NCI-H748 treated with DMSO at 0.1 percent for 48 hours (cell line): ENCODE data around the gene MYO18A.
A peak's percentile ranks its signal among the peaks of the same experiment; 100 is the strongest.

ENCODE experiments used
- DNase-seq: peaks from one replicate; lab custom pipeline; 2025; lab: John Stamatoyannopoulos, UW

The MYO18A gene

GRCh38 chr17:29124135-29124924, 55.9 kb downstream of the MYO18A start:
- DNase-seq = peak; percentile 57

GRCh38 chr17:29123111-29123510, 57.1 kb downstream of the MYO18A start:
- no peak for DNase-seq

GRCh38 chr17:29121442-29121841, 58.8 kb downstream of the MYO18A start:
- DNase-seq = no peak

DNA sequence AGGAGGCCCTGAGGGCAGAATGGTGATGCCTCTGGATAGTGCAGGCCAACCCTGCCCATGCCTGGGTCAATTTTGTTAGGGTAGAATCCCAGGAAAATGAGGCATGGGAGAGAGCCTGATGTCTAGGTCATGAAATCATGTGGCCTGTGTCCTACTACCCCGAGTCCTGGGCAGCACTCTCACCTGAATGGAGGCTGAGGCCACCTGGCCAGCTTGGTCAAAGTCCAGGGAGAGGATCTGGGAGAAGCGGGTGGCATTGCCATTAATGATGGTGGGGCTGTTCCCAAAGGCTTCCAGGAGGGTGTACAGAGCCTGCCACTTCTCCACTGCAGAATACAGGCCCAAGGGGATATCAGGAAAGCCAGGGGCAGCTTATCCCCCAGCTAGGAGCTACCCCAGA, 59.8 kb downstream of the MYO18A start:
- no peak for DNase-seq

GRCh38 chr17:29119265-29119664, 60.9 kb downstream of the MYO18A start:
- no peak for DNase-seq

DNA sequence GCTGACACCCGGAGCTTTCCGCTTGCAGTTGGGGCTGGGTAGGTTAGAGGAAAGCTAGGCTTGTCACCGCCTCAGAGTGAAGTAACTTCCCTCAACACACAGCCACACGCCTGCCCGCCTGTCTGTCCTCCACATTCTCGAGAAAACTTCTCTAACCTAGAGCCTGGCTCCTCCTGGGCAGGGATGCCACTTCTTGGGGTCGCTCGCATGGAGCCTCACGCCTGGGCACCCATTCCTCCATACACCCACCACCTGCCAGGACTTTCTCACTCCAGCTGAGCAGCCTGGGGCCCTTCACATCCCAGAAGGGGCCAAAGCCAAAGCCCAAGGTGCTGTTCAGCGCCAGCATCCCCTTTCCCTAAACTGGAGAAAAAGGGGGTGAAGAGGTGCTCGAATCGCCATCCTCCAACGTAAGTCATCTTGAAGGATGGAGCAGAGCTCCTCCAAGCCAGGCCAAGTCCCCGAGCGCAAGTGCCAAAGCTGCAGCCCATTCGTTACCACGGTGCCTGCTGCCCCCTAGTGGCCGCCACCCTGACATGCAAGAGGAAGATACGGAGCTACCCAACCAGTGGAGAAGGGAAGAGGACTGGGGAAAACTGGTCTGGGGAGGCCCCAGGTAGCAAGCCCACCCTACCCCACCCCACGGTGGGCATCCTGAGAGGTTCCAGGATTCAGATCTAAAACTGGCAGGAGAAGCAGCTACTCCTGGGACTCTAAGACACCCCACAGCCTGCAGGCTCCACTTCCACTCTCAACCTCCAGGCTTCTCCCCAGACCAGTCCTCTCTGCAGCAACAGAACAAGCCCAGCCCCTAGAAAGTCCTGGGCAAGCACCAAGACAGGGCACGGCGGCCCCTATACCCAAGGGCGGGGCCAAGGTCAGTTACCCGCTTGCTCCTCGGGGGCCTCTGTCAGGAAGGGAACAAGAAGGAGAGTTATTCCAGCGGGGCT, 63.1 kb downstream of the MYO18A start:
- peak; percentile 75 for DNase-seq

DNA sequence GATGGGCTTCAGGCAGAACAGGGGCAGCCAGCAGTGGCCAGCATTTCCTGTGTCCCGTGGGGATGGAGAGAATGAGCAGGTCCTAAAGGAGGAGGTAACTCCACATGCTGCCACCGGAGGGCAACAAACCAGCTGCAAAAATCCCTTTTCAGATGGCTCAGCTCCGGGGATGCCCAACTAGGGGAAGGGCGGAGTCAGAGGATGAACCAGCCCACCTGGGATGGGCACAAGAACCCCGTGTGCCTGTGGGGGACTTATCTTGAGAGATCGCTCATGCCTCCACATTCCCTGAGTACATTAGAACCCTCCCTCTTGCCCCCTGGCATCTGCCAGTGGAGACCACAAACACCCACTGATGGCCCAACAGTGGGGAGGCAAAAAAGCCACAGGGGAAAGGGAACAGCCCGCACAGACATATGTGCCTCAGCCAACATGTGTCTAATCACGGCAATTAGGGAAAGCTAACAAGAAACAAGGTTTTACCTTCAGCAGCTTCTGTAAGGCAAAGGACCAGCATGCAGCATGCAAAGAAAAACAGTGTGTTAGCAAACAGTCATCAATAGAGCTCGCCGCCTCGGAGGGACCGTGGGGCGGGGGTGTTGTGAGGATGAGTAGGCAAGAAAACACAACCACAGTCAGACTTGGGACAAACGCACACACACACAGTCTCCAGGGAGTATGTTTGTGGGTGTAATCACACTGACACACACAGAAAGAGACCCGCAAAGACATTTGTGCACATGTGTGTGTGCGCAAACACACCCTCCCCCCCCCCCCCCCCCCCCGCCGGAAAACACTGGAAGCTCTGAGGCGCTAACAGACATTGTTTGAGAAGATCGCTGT, 64.0 kb downstream of the MYO18A start:
- DNase-seq = peak; percentile 83

GRCh38 chr17:29115435-29115834, 64.8 kb downstream of the MYO18A start:
- no peak for DNase-seq

GRCh38 chr17:29114141-29114540, 66.1 kb downstream of the MYO18A start:
- DNase-seq = no peak

- no peak for DNase-seq
Measured at GRCh38 chr17:29113334-29113733, 66.9 kb downstream of the MYO18A start.

DNA sequence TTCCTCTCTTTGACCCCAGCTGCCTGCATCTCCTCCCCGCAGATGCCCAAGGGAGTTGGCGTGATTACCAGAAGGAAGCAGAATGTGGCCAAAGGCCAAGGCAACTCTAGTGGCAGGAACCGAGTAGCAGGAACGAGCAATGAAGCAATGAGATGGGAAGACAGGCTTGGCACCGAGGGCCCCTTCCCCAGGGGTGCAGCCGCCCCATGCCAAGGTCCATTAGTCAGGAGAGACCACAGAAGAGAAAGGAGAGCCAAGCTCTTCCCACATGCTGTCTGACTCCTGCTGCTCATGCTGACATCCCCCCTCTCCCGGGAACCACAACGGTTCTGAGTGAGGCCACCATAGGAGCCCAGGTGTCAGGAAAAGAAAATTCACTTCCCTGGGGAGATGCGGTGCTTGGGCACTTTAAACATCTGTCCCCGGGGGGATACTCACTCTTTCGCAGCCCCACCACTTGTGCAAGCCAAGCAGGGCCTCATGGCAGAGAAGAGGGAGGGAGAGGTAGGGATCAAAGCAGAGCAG, 67.4 kb downstream of the MYO18A start:
- no peak for DNase-seq

GRCh38 chr17:29111816-29112499, 68.2 kb downstream of the MYO18A start:
- DNase-seq = peak; percentile 43

- no peak for DNase-seq
Measured at GRCh38 chr17:29110372-29110757, 69.8 kb downstream of the MYO18A start.

GRCh38 chr17:29109477-29110371, 70.5 kb downstream of the MYO18A start:
- DNase-seq = no peak

DNA sequence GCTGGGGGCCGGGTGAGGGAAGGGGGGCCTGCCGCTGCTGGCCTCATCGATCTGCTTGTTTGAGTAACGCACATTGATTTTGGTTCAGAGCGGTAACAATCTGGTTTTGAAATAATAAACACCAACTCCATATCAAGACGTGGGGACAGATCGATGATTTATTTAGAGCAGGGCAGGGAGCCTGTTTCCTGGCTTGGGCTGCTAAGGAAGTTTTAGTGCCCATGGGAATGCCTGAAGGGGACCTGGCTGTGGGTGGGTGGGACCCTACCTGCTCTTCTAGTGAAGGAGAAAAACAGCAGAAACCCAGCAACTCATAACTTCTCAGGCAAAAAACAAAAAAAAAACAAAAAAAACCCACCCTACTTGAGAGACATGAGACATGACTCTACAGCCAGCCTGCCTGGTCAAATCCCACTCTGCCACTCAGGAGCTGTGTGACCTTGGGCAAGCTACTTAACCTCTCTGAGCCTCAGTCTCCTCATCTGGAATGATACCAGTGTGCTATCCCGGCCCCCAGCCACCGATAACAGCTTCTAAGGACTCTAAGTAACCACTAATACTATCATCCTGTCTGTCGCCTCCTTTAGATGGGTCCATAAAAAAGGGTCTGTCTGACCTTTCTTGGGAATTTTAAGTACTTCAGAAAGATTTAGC, 71.2 kb downstream of the MYO18A start:
- no peak for DNase-seq

DNA sequence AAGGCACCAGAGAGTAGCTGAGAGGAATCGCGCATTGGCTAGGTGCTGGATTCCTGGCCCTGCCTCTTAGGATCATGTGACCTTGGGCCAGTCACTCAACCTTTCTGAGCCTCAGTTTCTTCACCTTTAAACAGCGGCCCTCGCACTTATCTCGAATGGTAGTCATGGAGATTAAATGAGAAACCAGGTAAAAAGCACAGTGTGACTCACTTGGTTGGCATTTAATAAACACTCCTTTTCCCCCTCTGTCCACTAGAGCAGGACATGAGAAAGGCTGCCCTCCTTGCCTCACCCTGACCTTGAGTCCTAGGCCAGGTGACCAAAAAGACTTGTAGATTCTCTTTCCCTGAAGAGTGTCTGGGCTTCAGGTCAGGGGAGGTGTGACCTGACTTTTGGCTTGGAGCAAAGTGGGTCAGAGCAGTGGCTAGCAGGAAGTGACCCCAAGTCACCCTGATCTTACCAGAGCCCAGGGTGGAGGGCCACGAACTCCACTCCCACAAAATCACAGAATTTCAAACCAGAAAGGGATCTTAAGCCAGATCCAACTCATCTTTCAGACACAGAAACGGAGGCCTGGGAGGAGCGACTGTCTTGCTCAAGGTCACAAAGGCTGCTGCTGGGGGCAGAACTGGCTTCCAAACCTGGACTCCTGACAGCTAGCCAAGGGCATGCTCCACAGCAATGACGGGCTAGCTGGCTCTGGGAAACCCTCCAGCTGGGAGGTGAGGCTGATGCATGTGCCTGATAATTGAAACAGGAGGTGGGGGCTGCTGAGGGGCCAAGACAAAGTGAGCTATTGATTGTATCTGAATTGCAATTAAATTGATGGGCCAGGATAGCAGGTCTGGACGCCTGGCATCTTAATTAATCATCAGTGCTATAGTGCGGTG, 72.0 kb downstream of the MYO18A start:
- DNase-seq = no peak

GRCh38 chr17:29107084-29107483, 73.1 kb downstream of the MYO18A start:
- no peak for DNase-seq

DNA sequence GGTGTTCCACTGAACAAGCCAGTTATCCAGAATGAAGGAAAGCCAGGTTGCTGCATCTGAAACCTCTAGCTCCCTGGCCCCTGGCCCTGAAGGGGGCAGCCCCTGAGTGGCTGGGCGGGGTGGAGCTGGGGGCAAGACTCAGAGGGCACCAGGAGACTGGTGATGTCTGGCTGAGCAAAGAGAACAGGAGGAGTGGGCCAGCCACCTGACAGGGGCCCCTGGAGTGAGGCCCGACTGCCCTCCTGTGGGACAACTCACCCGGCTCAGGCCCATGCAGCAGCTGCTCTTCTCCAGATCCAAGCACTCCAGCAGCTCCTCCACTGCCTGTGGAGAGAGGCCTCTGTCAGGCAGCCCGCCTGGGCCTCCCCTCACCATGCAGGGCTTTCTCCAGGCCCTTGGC, 76.9 kb downstream of the MYO18A start:
- no peak for DNase-seq

- no peak for DNase-seq
Measured at GRCh38 chr17:29102741-29103181, 77.4 kb downstream of the MYO18A start.
